Skeletal muscle satellite cell (primary cell): ENCODE results near the gene WRAP73. TPM values are rescaled to one million over a fixed set of nuclear protein-coding genes. Genes with fewer than 3 reads are reported as not detected.

ENCODE experiments used
- H3K27me3 ChIP-seq: 2 replicates; pipeline ENCODE4 v1.7.0; 2013; ENCODE audit warnings: low read length; ENCODE audit not compliant: control insufficient read depth, insufficient read depth
- H3K36me3 ChIP-seq: 2 replicates; pipeline ENCODE4 v1.7.0; 2013; ENCODE audit warnings: mild to moderate bottlenecking, control low read depth, low read length; ENCODE audit not compliant: insufficient read depth
- H3K4me1 ChIP-seq: 2 replicates; pipeline ENCODE4 v1.7.0; 2013; ENCODE audit warnings: low read length; ENCODE audit not compliant: control insufficient read depth, insufficient read depth
- H3K4me2 ChIP-seq: 2 replicates; pipeline ENCODE4 v1.7.0; 2013; ENCODE audit warnings: mild to moderate bottlenecking, low read length
- H3K4me3 ChIP-seq: 2 replicates; pipeline ENCODE4 v1.7.0; 2013; ENCODE audit warnings: low read length
- H3K9ac ChIP-seq: 2 replicates; pipeline ENCODE4 v1.7.0; 2013; ENCODE audit warnings: mild to moderate bottlenecking, low read depth, low read length, moderate library complexity
- H3K9me3 ChIP-seq: replicated peaks from 2 replicates; pipeline ENCODE4 v1.7.0; 2013; ENCODE audit warnings: mild to moderate bottlenecking, control low read depth, low read length
- total RNA-seq: library from RNA; depleted of rRNA; stranded (reverse); fragments of >200 nt; gene quantifications from 2 replicates; pipeline ENCODE4 v1.2.3, GENCODE V29; 2012; rRNA removed

WRAP73 gene
- 7.6 and 14.2 TPM in 2 replicates for total RNA-seq

GRCh38 chr1:3649342-3650247 lies at the start of gene WRAP73:
Gene WRAP73, minus strand, starts transcription at chr1:3650103. Its CDS starts 104 bp downstream, at chr1:3649999.
- Histone ChIP-seq H3K4me3 (peak within 1 kb of the TSS; percentile 95), H3K9ac (peak within 1 kb of the TSS; percentile 92), H3K9me3 (no peaks in the 10 kb centered on the region), H3K36me3 (peaks cover 5% of the 10 kb centered on the region), H3K4me1 (peaks cover 6% of the 10 kb centered on the region), H3K4me2 (peak within 1 kb of the TSS; percentile 95), H3K27me3 (peaks cover 41% of the 10 kb centered on the region)

GRCh38 chr1:3699596-3699995 lies 49.7 kb upstream of the WRAP73 start:
- H3K4me2 ChIP-seq = no peak overlapping the region
- H3K9me3 ChIP-seq = no peaks in the 10 kb centered on the region
- peaks cover 11% of the 10 kb centered on the region for H3K4me1 ChIP-seq
- H3K27me3 ChIP-seq = peaks cover 50% of the 10 kb centered on the region
- H3K4me3 ChIP-seq = no peak overlapping the region
- H3K9ac ChIP-seq = no peak overlapping the region
- H3K36me3 ChIP-seq = no peaks in the 10 kb centered on the region

GRCh38 chr1:3698660-3699408 lies 48.9 kb upstream of the WRAP73 start:
- no peaks in the 10 kb centered on the region for H3K9me3 ChIP-seq
- H3K9ac ChIP-seq = no peak overlapping the region
- peaks cover 8% of the 10 kb centered on the region for H3K4me1 ChIP-seq
- H3K27me3 ChIP-seq = peaks cover 42% of the 10 kb centered on the region
- no peak overlapping the region for H3K4me2 ChIP-seq
- no peak overlapping the region for H3K4me3 ChIP-seq
- H3K36me3 ChIP-seq = no peaks in the 10 kb centered on the region

GRCh38 chr1:3697810-3698209 lies 47.9 kb upstream of the WRAP73 start:
- Histone ChIP-seq H3K4me1 (no peaks in the 10 kb centered on the region), H3K4me2 (no peak overlapping the region), H3K9ac (no peak overlapping the region), H3K27me3 (peaks cover 32% of the 10 kb centered on the region), H3K9me3 (no peaks in the 10 kb centered on the region), H3K36me3 (no peaks in the 10 kb centered on the region), H3K4me3 (no peak overlapping the region)

GRCh38 chr1:3697104-3697503 lies 47.2 kb upstream of the WRAP73 start:
- H3K9ac ChIP-seq = no peak overlapping the region

GRCh38 chr1:3696689-3697088 lies 46.8 kb upstream of the WRAP73 start:
- peaks cover 26% of the 10 kb centered on the region for H3K27me3 ChIP-seq
- H3K9me3 ChIP-seq = no peaks in the 10 kb centered on the region
- H3K4me2 ChIP-seq = no peak overlapping the region
- H3K9ac ChIP-seq = no peak overlapping the region
- H3K4me3 ChIP-seq = no peak overlapping the region
- no peaks in the 10 kb centered on the region for H3K36me3 ChIP-seq
- H3K4me1 ChIP-seq = no peaks in the 10 kb centered on the region

More at GRCh38 chr1:3697104-3697503, 47.2 kb upstream of the WRAP73 start:
- no peaks in the 10 kb centered on the region for H3K4me1 ChIP-seq
- peaks cover 29% of the 10 kb centered on the region for H3K27me3 ChIP-seq
- no peaks in the 10 kb centered on the region for H3K9me3 ChIP-seq
- H3K4me3 ChIP-seq = no peak overlapping the region
- H3K36me3 ChIP-seq = no peaks in the 10 kb centered on the region
- no peak overlapping the region for H3K4me2 ChIP-seq

- Histone ChIP-seq H3K9ac (no peak overlapping the region), H3K36me3 (no peaks in the 10 kb centered on the region), H3K9me3 (no peaks in the 10 kb centered on the region), H3K4me2 (peak overlapping the region; percentile 81), H3K4me1 (no peaks in the 10 kb centered on the region), H3K4me3 (peak overlapping the region; percentile 62), H3K27me3 (peaks cover 22% of the 10 kb centered on the region)
Observed at GRCh38 chr1:3695326-3696217, 45.7 kb upstream of the WRAP73 start.

GRCh38 chr1:3693321-3693720 lies 43.4 kb upstream of the WRAP73 start:
- Histone ChIP-seq H3K9ac (no peak overlapping the region), H3K4me2 (no peak overlapping the region), H3K9me3 (no peaks in the 10 kb centered on the region), H3K4me1 (no peaks in the 10 kb centered on the region), H3K4me3 (no peak overlapping the region), H3K36me3 (no peaks in the 10 kb centered on the region), H3K27me3 (peaks cover 15% of the 10 kb centered on the region)

GRCh38 chr1:3692598-3692997 lies 42.7 kb upstream of the WRAP73 start:
- Histone ChIP-seq H3K4me2 (no peak overlapping the region), H3K27me3 (peaks cover 15% of the 10 kb centered on the region), H3K4me3 (no peak overlapping the region), H3K9ac (no peak overlapping the region), H3K36me3 (no peaks in the 10 kb centered on the region), H3K4me1 (no peaks in the 10 kb centered on the region), H3K9me3 (no peaks in the 10 kb centered on the region)

- Histone ChIP-seq H3K4me2 (no peak overlapping the region), H3K36me3 (no peaks in the 10 kb centered on the region), H3K9me3 (no peaks in the 10 kb centered on the region), H3K27me3 (peaks cover 10% of the 10 kb centered on the region), H3K4me3 (no peak overlapping the region), H3K4me1 (no peaks in the 10 kb centered on the region), H3K9ac (no peak overlapping the region)
Observed at GRCh38 chr1:3691421-3692204, 41.7 kb upstream of the WRAP73 start.
